Smooth muscle cell (in vitro differentiated cells): ENCODE results near the gene PDE4D. TPM values are rescaled to one million over a fixed set of nuclear protein-coding genes. Genes with fewer than 3 reads are reported as not detected.

ENCODE experiments used
- DNase-seq: peaks from one replicate; lab custom pipeline; 2025; ENCODE audit not compliant: unreplicated experiment; lab: John Stamatoyannopoulos, UW
- H2AFZ ChIP-seq: fragments of 200-600 bp; sonication (generic); 2 replicates; pipeline ENCODE4 v1.6.0; 2016; ENCODE audit warnings: antibody characterized with exemption, low read depth, mild to moderate bottlenecking
- H3F3A ChIP-seq: fragments of 200-600 bp; sonication (generic); 2 replicates; pipeline ENCODE4 v1.6.0; 2017; ENCODE audit warnings: antibody characterized with exemption, low read depth
- H3K27ac ChIP-seq: fragments of 200-600 bp; sonication (generic); 2 replicates; pipeline ENCODE4 v1.5.1; 2016; ENCODE audit warnings: low read depth, mild to moderate bottlenecking
- H3K27me3 ChIP-seq: fragments of 200-600 bp; sonication (generic); 2 replicates; pipeline ENCODE4 v1.6.1; 2016; ENCODE audit warnings: low read depth, mild to moderate bottlenecking
- H3K36me3 ChIP-seq: fragments of 200-600 bp; sonication (generic); 2 replicates; pipeline ENCODE4 v1.5.1; 2016; ENCODE audit warnings: low read depth
- H3K4me1 ChIP-seq: fragments of 200-600 bp; sonication (generic); 2 replicates; pipeline ENCODE4 v1.5.1; 2016; ENCODE audit warnings: low read depth
- H3K4me2 ChIP-seq: fragments of 200-600 bp; sonication (generic); 2 replicates; pipeline ENCODE4 v1.6.0; 2016; ENCODE audit warnings: mild to moderate bottlenecking
- H3K4me3 ChIP-seq: fragments of 200-600 bp; sonication (generic); 2 replicates; pipeline ENCODE4 v1.5.1; 2016; ENCODE audit warnings: mild to moderate bottlenecking
- H3K79me2 ChIP-seq: fragments of 200-600 bp; sonication (generic); 2 replicates; pipeline ENCODE4 v1.6.0; 2016; ENCODE audit warnings: low read depth, mild to moderate bottlenecking
- H3K9ac ChIP-seq: fragments of 200-600 bp; sonication (generic); 2 replicates; pipeline ENCODE4 v1.6.0; 2016; ENCODE audit warnings: low read depth
- H3K9me3 ChIP-seq: fragments of 200-600 bp; sonication (generic); replicated peaks from 2 replicates; pipeline ENCODE4 v1.5.1; 2016; ENCODE audit warnings: low read depth
- H4K20me1 ChIP-seq: fragments of 200-600 bp; sonication (generic); 2 replicates; pipeline ENCODE4 v1.6.0; 2016; ENCODE audit warnings: low read depth
- WGBS: methylation state at CpG from one replicate; pipeline ENCODE4 v1.1.7; 2016; ENCODE audit warnings: low lambda C conversion rate; 5-methylcytosine and 5-hydroxymethylcytosine counted together
- polyA plus RNA-seq: library from polyadenylated mRNA; unstranded; fragments of >200 nt; fragmentation: Nextera tagmentation; extraction: Ambion mirVana; gene quantifications from 2 replicates; pipeline ENCODE4 v1.2.1, GENCODE V29; 2016
- total RNA-seq: library from RNA; depleted of rRNA; stranded (reverse); fragments of >200 nt; gene quantifications from 2 replicates; pipeline ENCODE4 v1.2.3, GENCODE V29; 2014
- TF ChIP-seq, protein P1 (sequence below): fragments of 200-600 bp; sonication (generic); IDR thresholded peaks from 2 replicates; pipeline ENCODE4 v1.5.1; 2017; ENCODE audit warnings: borderline replicate concordance, mild to moderate bottlenecking, antibody characterized with exemption; ENCODE audit not compliant: insufficient read depth, poor library complexity, severe bottlenecking

PDE4D gene
- total and polyA plus RNA-seq, 2 experiments from 2014 or later = 16.4 to 61.0 TPM

- Histone ChIP-seq H3K4me1 (peaks cover 21% of the 10 kb centered on the region), H3K9me3 (no peaks in the 10 kb centered on the region), H2AFZ (no peak overlapping the region), H3K27me3 (no peaks in the 10 kb centered on the region), H3K27ac (no peak overlapping the region), H3K79me2 (no peaks in the 10 kb centered on the region), H3K9ac (no peak overlapping the region), H4K20me1 (peaks cover 42% of the 10 kb centered on the region), H3K36me3 (no peaks in the 10 kb centered on the region), H3F3A (no peaks in the 10 kb centered on the region), H3K4me3 (no peak overlapping the region), H3K4me2 (no peak overlapping the region)
- TF ChIP-seq, protein P1, sequence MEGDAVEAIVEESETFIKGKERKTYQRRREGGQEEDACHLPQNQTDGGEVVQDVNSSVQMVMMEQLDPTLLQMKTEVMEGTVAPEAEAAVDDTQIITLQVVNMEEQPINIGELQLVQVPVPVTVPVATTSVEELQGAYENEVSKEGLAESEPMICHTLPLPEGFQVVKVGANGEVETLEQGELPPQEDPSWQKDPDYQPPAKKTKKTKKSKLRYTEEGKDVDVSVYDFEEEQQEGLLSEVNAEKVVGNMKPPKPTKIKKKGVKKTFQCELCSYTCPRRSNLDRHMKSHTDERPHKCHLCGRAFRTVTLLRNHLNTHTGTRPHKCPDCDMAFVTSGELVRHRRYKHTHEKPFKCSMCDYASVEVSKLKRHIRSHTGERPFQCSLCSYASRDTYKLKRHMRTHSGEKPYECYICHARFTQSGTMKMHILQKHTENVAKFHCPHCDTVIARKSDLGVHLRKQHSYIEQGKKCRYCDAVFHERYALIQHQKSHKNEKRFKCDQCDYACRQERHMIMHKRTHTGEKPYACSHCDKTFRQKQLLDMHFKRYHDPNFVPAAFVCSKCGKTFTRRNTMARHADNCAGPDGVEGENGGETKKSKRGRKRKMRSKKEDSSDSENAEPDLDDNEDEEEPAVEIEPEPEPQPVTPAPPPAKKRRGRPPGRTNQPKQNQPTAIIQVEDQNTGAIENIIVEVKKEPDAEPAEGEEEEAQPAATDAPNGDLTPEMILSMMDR = no peak
- WGBS = 54% methylated on average over 1 of the region's 1 CpG
- DNase-seq = no peak
Observed at GRCh38 chr5:59558501-59558900, 335.0 kb downstream of the PDE4D start.

DNA sequence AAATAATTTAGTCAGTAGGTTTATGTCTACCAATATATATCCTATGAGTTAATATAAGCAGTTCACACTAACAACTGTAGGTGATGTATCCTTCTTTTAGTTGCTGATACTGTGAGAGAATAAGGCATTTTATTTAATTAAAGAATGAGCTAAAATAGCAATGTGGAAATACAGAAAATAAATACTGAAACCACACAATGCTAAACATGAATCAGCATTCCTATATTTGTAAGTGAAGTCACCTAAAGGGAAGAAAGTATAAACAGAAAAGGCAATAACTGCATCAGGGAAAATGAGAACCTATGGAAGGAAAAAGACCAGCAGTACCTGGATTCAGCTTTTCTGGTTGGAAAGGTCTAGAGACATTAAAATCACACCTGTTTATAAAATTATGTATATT, 336.0 kb downstream of the PDE4D start:
- Histone ChIP-seq H4K20me1 (peaks cover 33% of the 10 kb centered on the region), H3K9ac (no peak overlapping the region)
- TF ChIP-seq, protein P1 = no peak

DNA sequence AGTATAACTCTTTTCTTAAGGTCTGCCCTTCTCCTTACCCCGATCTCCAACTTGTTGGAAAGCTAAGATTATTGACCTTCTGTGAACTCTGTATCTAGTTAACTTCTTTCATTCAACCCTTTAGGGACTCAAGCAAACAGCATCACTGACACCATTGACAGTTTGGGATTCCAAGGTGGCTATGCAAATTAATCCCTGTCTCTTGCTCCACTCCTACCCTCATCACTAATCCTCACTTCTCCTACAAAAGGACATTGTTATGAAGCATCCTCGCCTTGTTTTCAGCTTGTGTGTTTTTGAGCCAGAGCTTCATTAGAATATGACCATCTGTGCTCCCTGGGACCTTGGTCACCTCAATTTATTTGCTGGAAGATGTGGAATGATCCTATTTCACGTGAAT, 337.9 kb downstream of the PDE4D start:
- Histone ChIP-seq H3K36me3 (no peaks in the 10 kb centered on the region), H3K4me2 (no peak overlapping the region), H3F3A (no peaks in the 10 kb centered on the region), H2AFZ (no peak overlapping the region), H3K9me3 (no peaks in the 10 kb centered on the region), H3K79me2 (no peaks in the 10 kb centered on the region), H3K4me3 (no peak overlapping the region), H3K9ac (no peak overlapping the region), H3K27ac (no peak overlapping the region), H3K27me3 (no peaks in the 10 kb centered on the region), H3K4me1 (peaks cover 9% of the 10 kb centered on the region), H4K20me1 (peaks cover 41% of the 10 kb centered on the region)
- WGBS = 92% methylated on average over 3 of the region's 3 CpGs
- TF ChIP-seq, protein P1 = no peak
- no peak for DNase-seq

More for the DNA sequence above, 336.0 kb downstream of the PDE4D start:
- Histone ChIP-seq H3K4me3 (no peak overlapping the region), H3K36me3 (no peaks in the 10 kb centered on the region), H3K9me3 (no peaks in the 10 kb centered on the region), H3K4me2 (no peak overlapping the region), H3K27ac (no peak overlapping the region), H3K27me3 (no peaks in the 10 kb centered on the region), H3K79me2 (no peaks in the 10 kb centered on the region), H2AFZ (no peak overlapping the region), H3K4me1 (peaks cover 17% of the 10 kb centered on the region), H3F3A (no peaks in the 10 kb centered on the region)
- DNase-seq = no peak

- 93% methylated on average over 4 of the region's 4 CpGs for WGBS
- no peak overlapping the region for H2AFZ ChIP-seq
- H3F3A ChIP-seq = no peaks in the 10 kb centered on the region
Observed at GRCh38 chr5:59554501-59554900, 339.0 kb downstream of the PDE4D start.

More at GRCh38 chr5:59554501-59554900, 339.0 kb downstream of the PDE4D start:
- H4K20me1 ChIP-seq = peaks cover 41% of the 10 kb centered on the region
- no peaks in the 10 kb centered on the region for H3K27me3 ChIP-seq
- H3K27ac ChIP-seq = no peak overlapping the region
- H3K4me2 ChIP-seq = no peak overlapping the region
- TF ChIP-seq, protein P1 = no peak
- peaks cover 9% of the 10 kb centered on the region for H3K4me1 ChIP-seq
- no peak for DNase-seq
- no peaks in the 10 kb centered on the region for H3K36me3 ChIP-seq
- H3K9ac ChIP-seq = no peak overlapping the region
- no peaks in the 10 kb centered on the region for H3K9me3 ChIP-seq
- no peaks in the 10 kb centered on the region for H3K79me2 ChIP-seq
- H3K4me3 ChIP-seq = no peak overlapping the region
